ENCODE data around the gene GSX1.

The GSX1 gene

GRCh38 chr13:27788271-27788670 is 4.0 kb upstream of the GSX1 start:
- no peak for TF ChIP-seq CTCF (IDR thresholded peaks at IDR 0.05; ENCODE audit: low read depth, low read length)
- no peak overlapping the region for H3K4me3 ChIP-seq (ENCODE audit: low read depth, low read length)
- no peak for DNase-seq (ENCODE audit: low read depth, low spot score)
- in situ Hi-C loops (cut with HindIII; ENCODE audit: low sequenced_read_pairs): no loop called here

GRCh38 chr13:27789153-27789494 is 3.2 kb upstream of the GSX1 start:
- H3K4me3 ChIP-seq (ENCODE audit: low read depth, low read length): no peak overlapping the region
- no peak for TF ChIP-seq CTCF (IDR thresholded peaks at IDR 0.05; ENCODE audit: low read depth, low read length)
- in situ Hi-C loops (cut with HindIII; ENCODE audit: low sequenced_read_pairs): no loop called here
- DNase-seq (ENCODE audit: low read depth, low spot score): no peak

GRCh38 chr13:27789495-27790303 is 2.6 kb upstream of the GSX1 start:
- DNase-seq (ENCODE audit: low read depth, low spot score): no peak
- in situ Hi-C loops (cut with HindIII; ENCODE audit: low sequenced_read_pairs): no loop called here
- H3K4me3 ChIP-seq (ENCODE audit: low read depth, low read length): no peak overlapping the region
- TF ChIP-seq CTCF (IDR thresholded peaks at IDR 0.05; ENCODE audit: low read depth, low read length): no peak

- no peak overlapping the region for H3K4me3 ChIP-seq (ENCODE audit: low read depth, low read length)
- in situ Hi-C loops (cut with HindIII; ENCODE audit: low sequenced_read_pairs): no loop called here
- DNase-seq (ENCODE audit: low read depth, low spot score): no peak
- TF ChIP-seq CTCF (IDR thresholded peaks at IDR 0.05; ENCODE audit: low read depth, low read length): no peak
Measured at GRCh38 chr13:27790523-27790922, 1.8 kb upstream of the GSX1 start.

GRCh38 chr13:27791146-27791900 is 960 bp upstream of the GSX1 start:
- H3K4me3 ChIP-seq (ENCODE audit: low read depth, low read length): no peak overlapping the region
- TF ChIP-seq CTCF (IDR thresholded peaks at IDR 0.05; ENCODE audit: low read depth, low read length): no peak
- DNase-seq (ENCODE audit: low read depth, low spot score): no peak
- in situ Hi-C loops (cut with HindIII; ENCODE audit: low sequenced_read_pairs): no loop called here

- in situ Hi-C loops (cut with HindIII; ENCODE audit: low sequenced_read_pairs): no loop called here
- no peak overlapping the region for H3K4me3 ChIP-seq (ENCODE audit: low read depth, low read length)
- DNase-seq (ENCODE audit: low read depth, low spot score): no peak
- no peak for TF ChIP-seq CTCF (IDR thresholded peaks at IDR 0.05; ENCODE audit: low read depth, low read length)
Measured at GRCh38 chr13:27791901-27792392, 336 bp upstream of the GSX1 start.

Data from astrocyte of the spinal cord (primary cell).